ENCODE results near the gene CCDC127.
"Not testable (repeated sequence)": the region's sequence is repeated elsewhere in the genome, so short reads cannot be mapped to it uniquely, and the experiment has no call there.

GRCh38 chr5:240550-240949, 22.6 kb upstream of the CCDC127 start:
- TF ChIP-seq EZH2 (IDR thresholded peaks at IDR 0.05; ENCODE audit: low read length, unreplicated experiment); CTCF (conservative IDR thresholded peaks at IDR 0.05; ENCODE audit: low read depth, low read length): not testable (repeated sequence)
